KMS-11 (cell line): ENCODE measurements around the gene NDUFB10.

Source experiments
- H2AFZ ChIP-seq: fragments of 200-600 bp; sonication (generic); 2 replicates; pipeline ENCODE4 v1.6.1; 2016; ENCODE audit warnings: antibody characterized with exemption, mixed run types, low read depth
- H3K27ac ChIP-seq: fragments of 200-600 bp; sonication (generic); 2 replicates; pipeline ENCODE4 v1.6.1; 2016; ENCODE audit warnings: mild to moderate bottlenecking, mixed run types
- H3K27me3 ChIP-seq: fragments of 200-600 bp; sonication (generic); 2 replicates; pipeline ENCODE4 v1.6.1; 2017; ENCODE audit warnings: mild to moderate bottlenecking, low read depth, mixed run types, moderate library complexity; ENCODE audit not compliant: insufficient read depth
- H3K36me3 ChIP-seq: fragments of 200-600 bp; sonication (generic); 2 replicates; pipeline ENCODE4 v1.6.1; 2017; ENCODE audit warnings: mild to moderate bottlenecking, mixed run types; ENCODE audit not compliant: insufficient read depth
- H3K4me1 ChIP-seq: fragments of 200-600 bp; sonication (generic); 2 replicates; pipeline ENCODE4 v1.6.1; 2016; ENCODE audit warnings: mild to moderate bottlenecking, low read depth, mixed run types; ENCODE audit not compliant: poor library complexity, severe bottlenecking
- H3K4me2 ChIP-seq: fragments of 200-600 bp; sonication (generic); 2 replicates; pipeline ENCODE4 v1.7.0; 2016; ENCODE audit warnings: mild to moderate bottlenecking, mixed run types
- H3K4me3 ChIP-seq: fragments of 200-600 bp; sonication (generic); IDR thresholded peaks from 2 replicates; pipeline ENCODE4 v1.6.1; 2017; ENCODE audit warnings: low read depth, low read length, mixed read lengths; ENCODE audit not compliant: insufficient read depth
- H3K79me2 ChIP-seq: fragments of 200-600 bp; sonication (generic); 2 replicates; pipeline ENCODE4 v1.6.1; 2016; ENCODE audit warnings: low read depth, mixed run types; ENCODE audit not compliant: insufficient read depth
- H3K9ac ChIP-seq: fragments of 200-600 bp; sonication (generic); 2 replicates; pipeline ENCODE4 v1.6.1; 2016; ENCODE audit warnings: mild to moderate bottlenecking, mixed run types
- H4K20me1 ChIP-seq: fragments of 200-600 bp; sonication (generic); 2 replicates; pipeline ENCODE4 v1.6.1; 2016; ENCODE audit warnings: mild to moderate bottlenecking, mixed run types; ENCODE audit not compliant: insufficient read depth
- TF ChIP-seq, protein P1 (sequence below): fragments of 200-600 bp; sonication (generic); conservative IDR thresholded peaks from 2 replicates; pipeline ENCODE4 v1.6.1; 2017; ENCODE audit warnings: low read depth, mild to moderate bottlenecking, antibody characterized with exemption, low read length, moderate library complexity, mixed read lengths

Gene NDUFB10

DNA sequence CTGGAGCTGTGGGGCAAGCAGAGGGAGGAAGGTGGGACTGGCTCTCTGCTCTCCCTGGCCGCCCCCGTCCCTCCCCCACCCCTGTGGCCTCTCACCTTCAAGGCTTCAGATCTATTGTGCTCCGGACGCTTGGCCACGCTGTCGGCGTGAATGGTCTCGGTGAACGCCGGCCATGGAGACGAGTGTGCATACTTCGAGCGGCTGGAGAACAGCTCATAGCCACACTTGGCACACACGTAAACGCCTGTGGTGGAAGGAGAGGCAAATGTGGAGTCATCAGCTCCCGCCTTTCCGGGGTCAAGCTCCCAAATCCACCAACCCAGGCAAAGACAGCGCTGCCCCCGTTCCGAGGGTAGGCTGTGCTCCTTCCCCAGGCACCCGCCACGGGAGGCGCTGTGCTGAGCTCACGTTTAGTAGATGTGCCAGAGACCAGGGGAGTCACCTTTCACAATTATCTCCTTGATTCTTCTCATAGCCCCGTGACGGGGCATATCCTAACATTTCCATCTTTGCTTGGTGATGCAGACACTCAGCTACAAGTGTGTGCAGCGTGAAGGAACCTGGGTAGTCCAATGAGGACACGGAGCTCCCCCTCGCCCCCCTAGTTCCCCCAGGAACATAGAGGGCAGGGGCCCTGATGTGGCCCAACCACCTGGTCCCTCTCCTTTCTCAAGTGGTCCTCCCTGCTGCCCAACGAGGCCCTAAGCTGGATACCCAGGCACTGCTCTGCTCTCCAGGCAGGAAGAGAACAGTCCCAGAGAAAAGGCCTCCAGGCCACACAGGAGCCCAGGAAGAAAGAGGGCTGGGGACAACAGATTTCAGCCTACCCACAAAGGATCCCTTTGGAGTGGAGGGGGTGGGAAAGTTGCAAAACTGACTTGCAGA, 17.9 kb upstream of the NDUFB10 start:
- H3K27ac ChIP-seq = no peak overlapping the region
- no peaks in the 10 kb centered on the region for H4K20me1 ChIP-seq
- no peaks in the 10 kb centered on the region for H3K79me2 ChIP-seq
- no peaks in the 10 kb centered on the region for H3K36me3 ChIP-seq
- TF ChIP-seq, protein P1, sequence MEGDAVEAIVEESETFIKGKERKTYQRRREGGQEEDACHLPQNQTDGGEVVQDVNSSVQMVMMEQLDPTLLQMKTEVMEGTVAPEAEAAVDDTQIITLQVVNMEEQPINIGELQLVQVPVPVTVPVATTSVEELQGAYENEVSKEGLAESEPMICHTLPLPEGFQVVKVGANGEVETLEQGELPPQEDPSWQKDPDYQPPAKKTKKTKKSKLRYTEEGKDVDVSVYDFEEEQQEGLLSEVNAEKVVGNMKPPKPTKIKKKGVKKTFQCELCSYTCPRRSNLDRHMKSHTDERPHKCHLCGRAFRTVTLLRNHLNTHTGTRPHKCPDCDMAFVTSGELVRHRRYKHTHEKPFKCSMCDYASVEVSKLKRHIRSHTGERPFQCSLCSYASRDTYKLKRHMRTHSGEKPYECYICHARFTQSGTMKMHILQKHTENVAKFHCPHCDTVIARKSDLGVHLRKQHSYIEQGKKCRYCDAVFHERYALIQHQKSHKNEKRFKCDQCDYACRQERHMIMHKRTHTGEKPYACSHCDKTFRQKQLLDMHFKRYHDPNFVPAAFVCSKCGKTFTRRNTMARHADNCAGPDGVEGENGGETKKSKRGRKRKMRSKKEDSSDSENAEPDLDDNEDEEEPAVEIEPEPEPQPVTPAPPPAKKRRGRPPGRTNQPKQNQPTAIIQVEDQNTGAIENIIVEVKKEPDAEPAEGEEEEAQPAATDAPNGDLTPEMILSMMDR = no peak
- no peak overlapping the region for H2AFZ ChIP-seq
- peak overlapping the region; percentile 97 for H3K4me2 ChIP-seq
- H3K4me3 ChIP-seq = no peak overlapping the region
- no peak overlapping the region for H3K9ac ChIP-seq
- no peaks in the 10 kb centered on the region for H3K27me3 ChIP-seq
- peaks cover 18% of the 10 kb centered on the region for H3K4me1 ChIP-seq

DNA sequence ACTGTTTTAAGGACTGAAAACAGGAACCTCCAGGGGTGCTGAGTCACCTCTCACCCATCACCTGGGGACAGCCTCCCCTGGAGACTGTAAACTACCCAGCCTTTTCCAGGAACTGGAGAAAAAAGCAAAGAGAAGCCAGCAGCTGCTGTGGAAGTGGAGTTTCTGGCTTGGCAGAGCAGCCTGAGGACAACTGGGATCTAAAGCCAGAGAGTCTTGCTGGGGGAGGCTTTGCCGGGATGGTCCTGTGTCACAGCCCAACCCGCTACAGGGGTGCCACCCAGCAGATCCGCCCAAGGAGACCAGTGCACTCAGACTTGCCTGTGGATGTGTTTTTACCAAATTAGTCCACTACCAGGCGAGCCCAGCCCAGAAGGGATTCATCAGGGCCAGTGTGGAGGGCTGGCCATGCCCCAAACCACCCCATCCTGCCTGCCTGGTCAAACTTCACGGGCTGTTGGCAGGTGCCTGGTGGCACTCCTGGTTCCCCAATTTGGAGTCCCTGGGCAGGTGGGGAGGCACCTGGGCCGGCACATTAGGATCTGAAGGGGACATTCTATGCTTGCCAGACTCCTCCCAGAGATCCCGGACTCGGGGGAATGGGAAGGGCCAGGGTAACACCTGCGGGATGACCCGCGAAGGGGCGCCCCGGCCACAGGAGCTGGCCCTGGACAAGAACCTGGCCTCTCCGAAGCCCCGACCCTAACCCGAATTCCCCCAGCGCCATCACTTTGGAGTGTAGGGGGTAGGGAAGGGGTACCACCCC, 17.1 kb upstream of the NDUFB10 start:
- Histone ChIP-seq H3K27ac (no peak overlapping the region), H2AFZ (peak overlapping the region; percentile 95), H3K9ac (no peak overlapping the region; the same call in 1 of the 2 replicates), H3K4me1 (peaks cover 18% of the 10 kb centered on the region), H3K4me3 (no peak overlapping the region), H3K4me2 (peak overlapping the region; percentile 97), H3K27me3 (no peaks in the 10 kb centered on the region), H3K79me2 (no peaks in the 10 kb centered on the region), H3K36me3 (no peaks in the 10 kb centered on the region), H4K20me1 (no peaks in the 10 kb centered on the region)
- TF ChIP-seq, protein P1 = no peak

GRCh38 chr16:1942810-1943726, 16.3 kb upstream of the NDUFB10 start, which contains the start of gene MSRB1:
MSRB1 (minus strand) TSS chr16:1943199; CDS start chr16:1943156, 43 bp downstream.
- no peaks in the 10 kb centered on the region for H4K20me1 ChIP-seq
- H2AFZ ChIP-seq = peak within 1 kb of the TSS; percentile 95
- H3K36me3 ChIP-seq = no peaks in the 10 kb centered on the region
- no peaks in the 10 kb centered on the region for H3K79me2 ChIP-seq
- peak within 1 kb of the TSS; percentile 97 for H3K4me2 ChIP-seq
- H3K4me1 ChIP-seq = peaks cover 18% of the 10 kb centered on the region
- H3K27ac ChIP-seq = no peak within 1 kb of the TSS
- H3K4me3 ChIP-seq = no peak within 1 kb of the TSS
- no peaks in the 10 kb centered on the region for H3K27me3 ChIP-seq
- TF ChIP-seq, protein P1 = no peak
- peak within 1 kb of the TSS; percentile 25; the same call in 1 of the 2 replicates for H3K9ac ChIP-seq

DNA sequence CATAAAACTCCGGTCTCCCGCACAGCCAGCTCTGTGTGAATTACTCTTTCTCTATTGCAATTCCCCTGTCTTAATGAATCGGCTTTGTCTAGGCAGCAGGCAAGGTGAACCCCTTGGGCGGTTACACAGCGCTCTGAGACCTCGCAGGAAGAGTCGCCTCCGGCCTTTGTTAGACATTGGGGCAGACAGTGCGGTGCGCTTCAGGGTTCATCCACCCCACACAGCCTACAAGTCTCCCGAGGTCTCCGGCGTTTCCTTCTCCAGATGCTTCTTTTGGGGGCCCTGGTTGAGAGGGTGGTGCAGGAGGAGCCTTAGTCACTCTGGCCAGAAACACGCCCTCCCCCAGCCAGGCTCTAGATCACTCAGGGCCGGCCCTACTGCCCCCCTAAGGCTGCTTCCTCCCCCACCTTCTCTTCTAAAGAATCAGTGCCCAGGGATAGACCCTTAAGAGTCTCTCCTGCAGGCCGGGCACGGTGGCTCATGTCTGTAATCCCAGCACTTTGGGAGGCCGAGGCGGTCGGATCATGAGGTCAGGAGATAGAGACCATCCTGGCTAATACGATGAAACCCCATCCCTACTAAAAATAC, 14.6 kb upstream of the NDUFB10 start:
- Histone ChIP-seq H2AFZ (no peak overlapping the region), H3K79me2 (no peaks in the 10 kb centered on the region), H3K4me1 (peaks cover 18% of the 10 kb centered on the region), H3K4me3 (no peak overlapping the region), H3K4me2 (no peak overlapping the region), H3K36me3 (no peaks in the 10 kb centered on the region), H3K27me3 (no peaks in the 10 kb centered on the region), H4K20me1 (no peaks in the 10 kb centered on the region), H3K9ac (no peak overlapping the region), H3K27ac (no peak overlapping the region)
- TF ChIP-seq, protein P1 = no peak
